PC-3 (cell line): ENCODE results near the gene ECHS1. TPM values are rescaled to one million over a fixed set of nuclear protein-coding genes. Genes with fewer than 3 reads are reported as not detected.

Experiments
- ATAC-seq: fragments of 200-7000 bp; cut with Tn5 transposase; 2 replicates; pipeline ENCODE4 v1.9.1; 2020; ENCODE audit warnings: mild to moderate bottlenecking, moderate library complexity
- BruUV-seq: library from RNA; stranded (reverse); fragments of 400-500 nt; replicated peaks from 2 replicates; lab custom pipeline; 2021; lab: Mats Ljungman, UMichigan
- CTCF ChIA-PET: fragments of 300-600 bp; sonication (Branson Sonifier 250); formaldehyde crosslinking; loops from one replicate; lab custom pipeline; 2022; ENCODE audit warnings: antibody characterized with exemption; lab: Charles Lee
- POLR2A ChIA-PET: fragments of 300-600 bp; sonication (Branson Sonifier 250); formaldehyde crosslinking; loops from one replicate; lab custom pipeline; 2022; ENCODE audit warnings: antibody characterized with exemption; ENCODE audit not compliant: unreplicated experiment; lab: Charles Lee
- DNase-seq: peaks from one replicate; pipeline ENCODE4 v3.0.0-alpha.2; 2015
- H2AFZ ChIP-seq: fragments of 300-600 bp; sonication (generic); 2 replicates; pipeline ENCODE4 v1.6.0; 2016; ENCODE audit warnings: antibody characterized with exemption, low read length
- H3F3A ChIP-seq: fragments of 300-600 bp; sonication (generic); one replicate; pipeline ENCODE4 v1.6.0; 2017; ENCODE audit warnings: antibody characterized with exemption, low read length, control low read depth, mild to moderate bottlenecking; ENCODE audit not compliant: unreplicated experiment
- H3K27ac ChIP-seq: fragments of 300-600 bp; sonication (generic); 2 replicates; pipeline ENCODE4 v1.5.1; 2016; ENCODE audit warnings: mild to moderate bottlenecking, low read length
- H3K27me3 ChIP-seq: fragments of 300-600 bp; sonication (generic); 2 replicates; pipeline ENCODE4 v1.6.1; 2016; ENCODE audit warnings: low read length, mixed read lengths
- H3K36me3 ChIP-seq: fragments of 300-600 bp; sonication (generic); 2 replicates; pipeline ENCODE4 v1.6.1; 2016; ENCODE audit warnings: low read depth, mixed run types, low read length, mixed read lengths
- H3K4me1 ChIP-seq: fragments of 300-600 bp; sonication (generic); 2 replicates; pipeline ENCODE4 v1.5.1; 2016; ENCODE audit warnings: low read length; ENCODE audit not compliant: insufficient read depth
- H3K4me2 ChIP-seq: fragments of 300-600 bp; sonication (generic); 2 replicates; pipeline ENCODE4 v1.6.0; 2016; ENCODE audit warnings: low read length
- H3K4me3 ChIP-seq: fragments of 300-600 bp; sonication (generic); 2 replicates; pipeline ENCODE4 v1.5.1; 2016; ENCODE audit warnings: mild to moderate bottlenecking, low read length, mixed read lengths
- H3K79me2 ChIP-seq: fragments of 300-600 bp; sonication (generic); 2 replicates; pipeline ENCODE4 v1.6.1; 2017; ENCODE audit warnings: low read length, mixed read lengths
- H3K9ac ChIP-seq: fragments of 300-600 bp; sonication (generic); 2 replicates; pipeline ENCODE4 v1.6.0; 2016; ENCODE audit warnings: mild to moderate bottlenecking, low read length
- H3K9me2 ChIP-seq: fragments of 300-600 bp; sonication (generic); replicated peaks from 2 replicates; pipeline ENCODE4 v1.6.1; 2016; ENCODE audit warnings: mixed run types, low read length, mixed read lengths
- H3K9me3 ChIP-seq: fragments of 300-600 bp; sonication (generic); 2 replicates; pipeline ENCODE4 v1.6.1; 2016; ENCODE audit warnings: low read length, mixed read lengths
- H4K20me1 ChIP-seq: fragments of 300-600 bp; sonication (generic); 2 replicates; pipeline ENCODE4 v1.6.1; 2016; ENCODE audit warnings: low read length, mixed read lengths
- CTCF ChIP-seq: fragments of 300-600 bp; sonication (generic); conservative IDR thresholded peaks from 2 replicates; pipeline ENCODE4 v1.5.1; 2017; ENCODE audit warnings: antibody characterized with exemption, low read depth, mild to moderate bottlenecking, low read length
- EZH2 ChIP-seq: fragments of 300-600 bp; sonication (generic); IDR thresholded peaks from one replicate; pipeline ENCODE4 v1.6.1; 2017; ENCODE audit warnings: antibody characterized with exemption, mild to moderate bottlenecking, low read length; ENCODE audit not compliant: unreplicated experiment
- EZH2phosphoT487 ChIP-seq: fragments of 300-600 bp; sonication (generic); IDR thresholded peaks from 2 replicates; pipeline ENCODE4 v1.6.1; 2018; ENCODE audit warnings: mild to moderate bottlenecking, antibody characterized with exemption, low read length, borderline replicate concordance
- intact Hi-C: fragments of 100-400 bp; cut with micrococcal nuclease; formaldehyde crosslinking; loops from 2 replicates; pipeline ENCODE4 v1.9.0; 2023
- total RNA-seq: library from RNA; depleted of rRNA; stranded (reverse); fragments of >200 nt; gene quantifications from 2 replicates; pipeline ENCODE4 v1.2.3, GENCODE V29; 2014

The ECHS1 gene
- total RNA-seq, 1 experiment from 2014 or later: 120 TPM

DNA sequence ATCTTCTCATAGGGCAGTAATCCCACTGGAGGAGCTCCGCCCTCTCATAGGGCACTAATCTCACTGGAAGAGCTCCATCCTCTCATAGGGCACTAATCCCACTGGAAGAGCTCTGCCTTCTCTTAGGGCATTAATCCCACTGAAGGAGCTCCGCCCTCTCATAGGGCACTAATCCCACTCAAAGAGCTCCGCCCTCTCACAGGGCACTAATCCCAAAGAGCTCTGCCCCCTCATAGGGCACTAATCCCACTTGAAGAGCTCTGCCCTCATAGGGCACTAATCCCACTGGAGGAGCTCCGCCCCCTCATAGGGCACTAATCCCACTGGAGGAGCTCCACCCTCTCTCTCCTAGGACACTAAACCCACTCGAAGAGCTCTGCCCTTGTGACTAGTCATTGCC, 11.9 kb downstream of the ECHS1 start:
- Histone ChIP-seq H3K27me3 (no peaks in the 10 kb centered on the region), H3K27ac (no peak overlapping the region), H3K4me1 (0 out of 2 replicates have a peak, but pooled peaks cover 4% of the 10 kb centered on the region), H3K36me3 (peaks cover 11% of the 10 kb centered on the region; the same call in 1 of the 2 replicates), H2AFZ (no peak overlapping the region), H3K9me2 (no peaks in the 10 kb centered on the region), H3K9me3 (no peaks in the 10 kb centered on the region), H3K9ac (no peak overlapping the region), H3F3A (no peaks in the 10 kb centered on the region), H4K20me1 (no peaks in the 10 kb centered on the region), H3K79me2 (no peaks in the 10 kb centered on the region), H3K4me3 (no peak overlapping the region), H3K4me2 (no peak overlapping the region)
- BruUV-seq: no TSS peak
- ATAC-seq (no peak), DNase-seq (no peak)
- intact Hi-C loops: no loop called here
- TF ChIP-seq CTCF (no peak), EZH2phosphoT487 (no peak), EZH2 (no peak)
- CTCF ChIA-PET: no interaction called here
- POLR2A ChIA-PET: interaction anchor here (0.6 kb wide), 1 partner anchor 51 kb away, joined by 7 read pairs; no protein-coding TSS in a partner anchor

GRCh38 chr10:133359972-133360610, 13.1 kb downstream of the ECHS1 start:
- ChIA-PET POLR2A (no interaction called here), CTCF (no interaction called here)
- H3K4me1 ChIP-seq: 0 out of 2 replicates have a peak, but pooled peaks cover 4% of the 10 kb centered on the region
- H3K9ac ChIP-seq: no peak overlapping the region
- H3K79me2 ChIP-seq: no peaks in the 10 kb centered on the region
- no TSS peak for BruUV-seq
- no peaks in the 10 kb centered on the region for H3K27me3 ChIP-seq
- intact Hi-C loops: no loop called here
- H3K27ac ChIP-seq: no peak overlapping the region
- DNase-seq (no peak), ATAC-seq (no peak)
- no peaks in the 10 kb centered on the region for H3K9me3 ChIP-seq
- H3F3A ChIP-seq: no peaks in the 10 kb centered on the region
- no peak for TF ChIP-seq EZH2phosphoT487
- TF ChIP-seq EZH2: no peak
- TF ChIP-seq CTCF: no peak
- H3K9me2 ChIP-seq: no peaks in the 10 kb centered on the region
- no peaks in the 10 kb centered on the region for H4K20me1 ChIP-seq
- no peak overlapping the region for H2AFZ ChIP-seq
- H3K4me3 ChIP-seq: no peak overlapping the region
- H3K4me2 ChIP-seq: no peak overlapping the region
- 0 out of 2 replicates have a peak, but pooled peaks cover 5% of the 10 kb centered on the region for H3K36me3 ChIP-seq

- H3K27me3 ChIP-seq: no peaks in the 10 kb centered on the region
- H2AFZ ChIP-seq: no peak overlapping the region
- DNase-seq: peak; percentile 8
- H3K9me3 ChIP-seq: no peaks in the 10 kb centered on the region
- H3K4me1 ChIP-seq: 0 out of 2 replicates have a peak, but pooled peaks cover 4% of the 10 kb centered on the region
- intact Hi-C loops: no loop called here
- H3F3A ChIP-seq: no peaks in the 10 kb centered on the region
- BruUV-seq: no TSS peak
- H3K27ac ChIP-seq: no peak overlapping the region
- no peak for ATAC-seq
- H3K79me2 ChIP-seq: no peaks in the 10 kb centered on the region
- CTCF ChIA-PET: no interaction called here
- H3K36me3 ChIP-seq: 0 out of 2 replicates have a peak, but pooled peaks cover 3% of the 10 kb centered on the region
- H4K20me1 ChIP-seq: no peaks in the 10 kb centered on the region
- no peaks in the 10 kb centered on the region for H3K9me2 ChIP-seq
- POLR2A ChIA-PET: no interaction called here
- H3K9ac ChIP-seq: no peak overlapping the region
- no peak overlapping the region for H3K4me2 ChIP-seq
- no peak overlapping the region for H3K4me3 ChIP-seq
- TF ChIP-seq EZH2 (no peak), EZH2phosphoT487 (no peak), CTCF (no peak)
Measured at GRCh38 chr10:133359554-133359971, 13.6 kb downstream of the ECHS1 start.
